ENCODE results near the gene STAB2.

The STAB2 gene

DNA sequence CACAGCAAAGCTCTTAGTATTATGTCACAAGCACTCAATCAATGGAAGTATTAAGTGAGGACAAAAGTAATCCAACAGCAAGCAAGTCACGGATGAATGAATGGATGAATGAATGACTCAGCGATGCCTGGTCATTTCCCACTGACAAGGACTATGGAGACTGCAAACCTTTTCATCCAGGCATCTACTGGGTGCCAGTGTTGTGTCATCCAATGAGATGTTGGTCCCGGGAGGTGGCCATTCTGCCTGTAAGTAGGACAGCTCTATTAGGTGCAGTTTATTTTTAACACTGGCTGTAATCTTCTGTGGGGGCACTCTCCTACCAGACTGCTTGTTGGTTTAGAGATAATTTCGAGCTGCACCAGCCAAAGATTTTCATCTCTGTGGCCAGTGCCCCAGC is 39.4 kb downstream of the STAB2 start:
- Histone ChIP-seq H3F3A (ENCODE audit: insufficient read depth, low read length) (no peaks in the 10 kb centered on the region), H3K9me3 (replicated peaks; ENCODE audit: insufficient read depth, low read length) (no peaks in the 10 kb centered on the region), H2AFZ (ENCODE audit: low read length) (no peak overlapping the region), H3K4me3 (ENCODE audit: low read length) (no peak overlapping the region), H3K79me2 (ENCODE audit: low read length) (no peaks in the 10 kb centered on the region), H3K9me2 (replicated peaks; ENCODE audit: insufficient read depth, low read length) (no peaks in the 10 kb centered on the region), H3K36me3 (replicated peaks; ENCODE audit: insufficient read depth, low read length) (no peaks in the 10 kb centered on the region), H3K27me3 (replicated peaks; ENCODE audit: insufficient read depth, low read length) (no peaks in the 10 kb centered on the region), H3K9ac (ENCODE audit: low read length) (no peak overlapping the region), H3K4me1 (ENCODE audit: low read length) (no peaks in the 10 kb centered on the region), H4K20me1 (ENCODE audit: insufficient read depth, low read length) (no peaks in the 10 kb centered on the region), H3K27ac (ENCODE audit: low read length) (no peak overlapping the region), H3K4me2 (ENCODE audit: low read depth, low read length) (no peak overlapping the region)
- no peak for TF ChIP-seq CTCF (IDR thresholded peaks at IDR 0.05; ENCODE audit: low read length)
- DNase-seq: no peak

DNA sequence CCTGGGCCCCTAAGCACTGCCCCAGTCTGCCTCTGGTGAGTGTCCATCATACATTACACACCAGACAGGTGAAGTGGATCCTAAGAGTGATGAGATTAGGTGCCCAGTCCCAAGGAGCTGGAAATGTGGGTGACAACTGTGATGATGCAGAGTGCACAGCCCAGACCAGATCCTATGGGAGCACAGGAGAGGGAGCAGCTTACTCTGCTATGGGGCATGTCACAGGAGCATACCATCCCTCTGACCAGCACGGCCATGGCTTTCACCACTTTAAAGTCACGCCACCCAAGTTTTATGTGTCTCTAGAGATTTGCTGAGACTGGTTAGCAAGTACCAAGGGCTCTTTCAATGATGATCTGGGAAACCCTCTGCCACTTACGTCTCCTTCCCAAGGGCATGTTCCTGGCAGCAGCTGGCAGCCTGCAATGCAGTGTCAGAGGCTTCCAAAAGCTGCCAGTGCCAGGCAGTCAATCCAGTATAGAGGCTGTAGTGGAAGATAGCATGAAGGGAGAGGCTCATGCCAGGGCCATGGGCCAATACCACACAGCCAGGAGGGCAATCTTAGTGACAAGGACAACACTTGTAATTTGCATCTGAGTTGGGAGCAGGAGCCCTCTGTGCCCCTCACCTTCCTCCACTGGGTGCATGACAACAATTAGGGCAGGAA is 40.2 kb downstream of the STAB2 start:
- DNase-seq: no peak
- no peak overlapping the region for H3K9ac ChIP-seq (ENCODE audit: low read length)
- no peak overlapping the region for H3K4me2 ChIP-seq (ENCODE audit: low read depth, low read length)
- no peak overlapping the region for H3K4me3 ChIP-seq (ENCODE audit: low read length)
- H3F3A ChIP-seq (ENCODE audit: insufficient read depth, low read length): no peaks in the 10 kb centered on the region
- TF ChIP-seq EZH2phosphoT487 (IDR thresholded peaks at IDR 0.05; ENCODE audit: low read length): no peak
- no peak for TF ChIP-seq EZH2 (optimal IDR thresholded peaks at IDR 0.05; ENCODE audit: low read depth, low read length)
- TF ChIP-seq CTCF (IDR thresholded peaks at IDR 0.05; ENCODE audit: low read length): no peak
- no peak overlapping the region for H2AFZ ChIP-seq (ENCODE audit: low read length)
- H3K27me3 ChIP-seq (replicated peaks; ENCODE audit: insufficient read depth, low read length): no peaks in the 10 kb centered on the region
- H3K9me3 ChIP-seq (replicated peaks; ENCODE audit: insufficient read depth, low read length): no peaks in the 10 kb centered on the region
- no peaks in the 10 kb centered on the region for H3K9me2 ChIP-seq (replicated peaks; ENCODE audit: insufficient read depth, low read length)
- no peaks in the 10 kb centered on the region for H3K4me1 ChIP-seq (ENCODE audit: low read length)
- no peaks in the 10 kb centered on the region for H3K36me3 ChIP-seq (replicated peaks; ENCODE audit: insufficient read depth, low read length)
- H4K20me1 ChIP-seq (ENCODE audit: insufficient read depth, low read length): no peaks in the 10 kb centered on the region
- H3K79me2 ChIP-seq (ENCODE audit: low read length): no peaks in the 10 kb centered on the region
- H3K27ac ChIP-seq (ENCODE audit: low read length): no peak overlapping the region

GRCh38 chr12:103632554-103633216 is 45.6 kb downstream of the STAB2 start:
- Histone ChIP-seq H3K36me3 (replicated peaks; ENCODE audit: insufficient read depth, low read length) (no peaks in the 10 kb centered on the region), H3K27ac (ENCODE audit: low read length) (no peak overlapping the region), H3K4me1 (ENCODE audit: low read length) (no peaks in the 10 kb centered on the region), H3K9me3 (replicated peaks; ENCODE audit: insufficient read depth, low read length) (no peaks in the 10 kb centered on the region), H3K27me3 (replicated peaks; ENCODE audit: insufficient read depth, low read length) (no peaks in the 10 kb centered on the region), H3K4me3 (ENCODE audit: low read length) (no peak overlapping the region), H2AFZ (ENCODE audit: low read length) (no peak overlapping the region), H4K20me1 (ENCODE audit: insufficient read depth, low read length) (no peaks in the 10 kb centered on the region), H3K4me2 (ENCODE audit: low read depth, low read length) (no peak overlapping the region), H3F3A (ENCODE audit: insufficient read depth, low read length) (no peaks in the 10 kb centered on the region), H3K9me2 (replicated peaks; ENCODE audit: insufficient read depth, low read length) (no peaks in the 10 kb centered on the region), H3K79me2 (ENCODE audit: low read length) (no peaks in the 10 kb centered on the region), H3K9ac (ENCODE audit: low read length) (no peak overlapping the region)
- peak; percentile 81 for DNase-seq
- TF ChIP-seq EZH2 (optimal IDR thresholded peaks at IDR 0.05; ENCODE audit: low read depth, low read length) (no peak), EZH2phosphoT487 (IDR thresholded peaks at IDR 0.05; ENCODE audit: low read length) (no peak), CTCF (IDR thresholded peaks at IDR 0.05; ENCODE audit: low read length) (peak; percentile 100)
